ENCODE results near the gene TMX4.

TMX4 gene

GRCh38 chr20:8019998-8020247 is 362 bp upstream of the TMX4 start:
- DNase-seq (ENCODE audit: low read depth in 3 of 3, low spot score in 1 of 3): no peak

- peak; percentile 24 to 51 (median 32) for DNase-seq (ENCODE audit: low read depth in 3 of 3, low spot score in 1 of 3)
Observed at GRCh38 chr20:8018958-8019245, 659 bp downstream of the TMX4 start.

- DNase-seq (ENCODE audit: low read depth in 3 of 3, low spot score in 1 of 3): no peak
Observed at GRCh38 chr20:8012724-8013123, 6.8 kb downstream of the TMX4 start.

- no peak for DNase-seq (ENCODE audit: low read depth in 3 of 3, low spot score in 1 of 3)
Observed at GRCh38 chr20:8008733-8009132, 10.8 kb downstream of the TMX4 start.

GRCh38 chr20:8007490-8007889 is 12.1 kb downstream of the TMX4 start:
- no peak for DNase-seq (ENCODE audit: low read depth in 3 of 3, low spot score in 1 of 3)

GRCh38 chr20:8005575-8006366 is 13.8 kb downstream of the TMX4 start:
- DNase-seq (ENCODE audit: low read depth in 3 of 3, low spot score in 1 of 3): no peak

GRCh38 chr20:8005033-8005432 is 14.5 kb downstream of the TMX4 start:
- no peak for DNase-seq (ENCODE audit: low read depth in 3 of 3, low spot score in 1 of 3)

GRCh38 chr20:8002056-8002455 is 17.5 kb downstream of the TMX4 start:
- no peak for DNase-seq (ENCODE audit: low read depth in 3 of 3, low spot score in 1 of 3)

GRCh38 chr20:8000796-8001195 is 18.8 kb downstream of the TMX4 start:
- no peak for DNase-seq (ENCODE audit: low read depth in 3 of 3, low spot score in 1 of 3)

- DNase-seq (ENCODE audit: low read depth in 3 of 3, low spot score in 1 of 3): no peak
Observed at GRCh38 chr20:7996898-7997297, 22.7 kb downstream of the TMX4 start.

- no peak for DNase-seq (ENCODE audit: low read depth in 3 of 3, low spot score in 1 of 3)
Observed at GRCh38 chr20:7994809-7995208, 24.8 kb downstream of the TMX4 start.

GRCh38 chr20:7993703-7994102 is 25.9 kb downstream of the TMX4 start:
- DNase-seq (ENCODE audit: low read depth in 3 of 3, low spot score in 1 of 3): no peak

GRCh38 chr20:7993238-7993637 is 26.3 kb downstream of the TMX4 start:
- DNase-seq (ENCODE audit: low read depth in 3 of 3, low spot score in 1 of 3): no peak

- DNase-seq (ENCODE audit: low read depth in 3 of 3, low spot score in 1 of 3): no peak
Observed at GRCh38 chr20:7990385-7990784, 29.2 kb downstream of the TMX4 start.

GRCh38 chr20:7989379-7989778 is 30.2 kb downstream of the TMX4 start:
- no peak for DNase-seq (ENCODE audit: low read depth in 3 of 3, low spot score in 1 of 3)

- no peak for DNase-seq (ENCODE audit: low read depth in 3 of 3, low spot score in 1 of 3)
Observed at GRCh38 chr20:7985916-7986315, 33.6 kb downstream of the TMX4 start.

GRCh38 chr20:7984192-7984591 is 35.4 kb downstream of the TMX4 start:
- no peak for DNase-seq (ENCODE audit: low read depth in 3 of 3, low spot score in 1 of 3)

- no peak for DNase-seq (ENCODE audit: low read depth in 3 of 3, low spot score in 1 of 3)
Observed at GRCh38 chr20:7981374-7981773, 38.2 kb downstream of the TMX4 start.

GRCh38 chr20:7980332-7981046 is 39.1 kb downstream of the TMX4 start:
- no peak for DNase-seq (ENCODE audit: low read depth in 3 of 3, low spot score in 1 of 3)

- no peak for DNase-seq (ENCODE audit: low read depth in 3 of 3, low spot score in 1 of 3)
Observed at GRCh38 chr20:7977709-7978108, 41.9 kb downstream of the TMX4 start.

GRCh38 chr20:7975851-7976414 is 43.6 kb downstream of the TMX4 start:
- no peak for DNase-seq (ENCODE audit: low read depth in 3 of 3, low spot score in 1 of 3)

- no peak for DNase-seq (ENCODE audit: low read depth in 3 of 3, low spot score in 1 of 3)
Observed at GRCh38 chr20:7974785-7975435, 44.7 kb downstream of the TMX4 start.

Data from stimulated activated CD4-positive, alpha-beta T cell treated with anti-CD3 and anti-CD28 coated beads, TNF-alpha, amount 100 ng/mL, for 1 hour (primary cell).